Transverse colon (tissue), 4 donors: ENCODE measurements around the gene MUC15. TPM values are rescaled to one million over a fixed set of nuclear protein-coding genes. Genes with fewer than 3 reads are reported as not detected.

Source experiments
- DNase-seq: peaks from one replicate; pipeline ENCODE4 v3.0.0-alpha.2; 2019
- H3K27ac ChIP-seq, 4 donors: fragments of 200-600 bp; sonication (generic); 2 replicates each; pipeline ENCODE4 v1.5.1; 2016 to 2018; ENCODE audit warnings: inconsistent platforms in 4 of 4
- H3K27me3 ChIP-seq: fragments of 200-600 bp; sonication (generic); 2 replicates; pipeline ENCODE4 v1.5.1; 2017; ENCODE audit warnings: inconsistent platforms
- H3K36me3 ChIP-seq, 4 donors: fragments of 200-600 bp; sonication (generic); 2 replicates each; pipeline ENCODE4 v1.5.1; 2017 to 2019; ENCODE audit warnings: inconsistent platforms in 4 of 4
- H3K4me1 ChIP-seq, 4 donors: fragments of 200-600 bp; sonication (generic); 2 replicates each; pipeline ENCODE4 v1.5.1; 2017 to 2020; ENCODE audit warnings: inconsistent platforms in 4 of 4
- H3K4me3 ChIP-seq, 4 donors: fragments of 200-600 bp; sonication (generic); 1 replicate in 1 of 4; 2 replicates in 3 of 4; pipeline versions ENCODE4 v1.5.1 to v1.6.1; 2017 to 2019; ENCODE audit warnings: inconsistent platforms in 4 of 4
- H3K9me3 ChIP-seq, 2 donors: fragments of 200-600 bp; sonication (generic); 2 replicates each; pipeline ENCODE4 v1.5.1; 2017 to 2019; ENCODE audit warnings: inconsistent platforms in 2 of 2
- EP300 ChIP-seq: sonication (generic); formaldehyde crosslinking; IDR thresholded peaks from one replicate; pipeline ENCODE4 v1.6.1; 2017; ENCODE audit warnings: antibody characterized with exemption, low read depth
- POLR2A ChIP-seq: fragments of 450-650 bp; IDR thresholded peaks from one replicate; pipeline ENCODE4 v1.6.1; 2016; ENCODE audit warnings: antibody characterized with exemption, mild to moderate bottlenecking, moderate library complexity
- POLR2AphosphoS5 ChIP-seq, 3 donors: sonication (generic); formaldehyde crosslinking; IDR thresholded peaks; one replicate each; pipeline ENCODE4 v1.6.1; 2016; ENCODE audit warnings: antibody characterized with exemption in 3 of 3
- WGBS, 2 donors: methylation state at CpG; one replicate each; pipeline ENCODE4 v1.1.5; 2018; ENCODE audit warnings: low coverage in 1 of 2; 5-methylcytosine and 5-hydroxymethylcytosine counted together
- in situ Hi-C, 4 donors: fragments of 200-750 bp; cut with MboI; loops; one replicate each; pipeline versions ENCODE4 v1.15.0 to v1.15.1; 2017; ENCODE audit warnings: low sequenced_read_pairs in 3 of 4, low pct_ligation_motif_present in 1 of 4, low pct_unique_long_range_greater_than_20kb in 1 of 4
- intact Hi-C: fragments of 100-400 bp; cut with DNase I; formaldehyde crosslinking; loops from one replicate; pipeline ENCODE4 v1.15.1; 2023; ENCODE audit warnings: low total_unique reads
- total RNA-seq, 4 donors: library from RNA; depleted of rRNA; stranded (reverse); fragments of >200 nt; gene quantifications; one replicate each; pipeline ENCODE4 v1.1.0, GENCODE V29; 2016
- TF ChIP-seq, protein P1 (sequence below), 5 experiments: fragments of 200-600 bp in 3 of 5; fragments of 450-650 bp in 2 of 5; sonication (generic) in 3 of 5; IDR thresholded peaks; 1 replicate in 2 of 5; 2 replicates in 3 of 5; pipeline ENCODE4 v1.5.1; 2016 to 2017; ENCODE audit warnings: antibody characterized with exemption in 5 of 5, inconsistent platforms in 3 of 5, mild to moderate bottlenecking in 2 of 5, moderate library complexity in 1 of 5

Gene MUC15
- total RNA-seq, 4 donors from 2014 or later: not detected

DNA sequence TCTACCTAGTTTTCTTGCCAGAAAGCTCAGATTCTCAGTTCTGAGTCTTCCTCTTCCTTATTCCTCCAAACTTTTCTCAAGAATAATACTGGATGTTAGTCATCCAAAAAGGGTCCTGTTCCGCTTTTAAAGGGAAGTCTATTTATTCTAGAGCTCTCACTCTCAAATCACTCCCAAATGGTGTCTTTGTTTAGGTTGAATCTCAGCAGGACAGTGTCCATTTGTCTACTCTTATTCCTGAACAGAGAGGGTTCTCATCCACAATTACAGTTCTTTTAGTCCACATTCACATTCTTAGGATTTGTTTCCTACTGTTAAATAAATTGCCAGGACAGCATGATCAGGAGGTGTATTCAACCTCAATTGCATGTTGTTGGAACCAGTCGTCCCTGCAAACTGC is 61.3 kb downstream of the MUC15 start:
- TF ChIP-seq EP300 (no peak), POLR2AphosphoS5 (IDR thresholded peaks at IDR 0.05) (no peak), POLR2A (no peak)
- TF ChIP-seq, protein P1, sequence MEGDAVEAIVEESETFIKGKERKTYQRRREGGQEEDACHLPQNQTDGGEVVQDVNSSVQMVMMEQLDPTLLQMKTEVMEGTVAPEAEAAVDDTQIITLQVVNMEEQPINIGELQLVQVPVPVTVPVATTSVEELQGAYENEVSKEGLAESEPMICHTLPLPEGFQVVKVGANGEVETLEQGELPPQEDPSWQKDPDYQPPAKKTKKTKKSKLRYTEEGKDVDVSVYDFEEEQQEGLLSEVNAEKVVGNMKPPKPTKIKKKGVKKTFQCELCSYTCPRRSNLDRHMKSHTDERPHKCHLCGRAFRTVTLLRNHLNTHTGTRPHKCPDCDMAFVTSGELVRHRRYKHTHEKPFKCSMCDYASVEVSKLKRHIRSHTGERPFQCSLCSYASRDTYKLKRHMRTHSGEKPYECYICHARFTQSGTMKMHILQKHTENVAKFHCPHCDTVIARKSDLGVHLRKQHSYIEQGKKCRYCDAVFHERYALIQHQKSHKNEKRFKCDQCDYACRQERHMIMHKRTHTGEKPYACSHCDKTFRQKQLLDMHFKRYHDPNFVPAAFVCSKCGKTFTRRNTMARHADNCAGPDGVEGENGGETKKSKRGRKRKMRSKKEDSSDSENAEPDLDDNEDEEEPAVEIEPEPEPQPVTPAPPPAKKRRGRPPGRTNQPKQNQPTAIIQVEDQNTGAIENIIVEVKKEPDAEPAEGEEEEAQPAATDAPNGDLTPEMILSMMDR (IDR thresholded peaks at IDR 0.05): no peak
- no peaks in the 10 kb centered on the region for H3K9me3 ChIP-seq
- H3K27me3 ChIP-seq: no peaks in the 10 kb centered on the region
- DNase-seq: no peak
- no peak overlapping the region for H3K27ac ChIP-seq
- H3K4me1 ChIP-seq: no peaks in the 10 kb centered on the region
- WGBS, 2 donors: 72 to 73% methylated on average over 2 of the region's 2 CpGs
- no peaks in the 10 kb centered on the region for H3K36me3 ChIP-seq
- intact Hi-C loops (no loop called here), in situ Hi-C loops (no loop called here)
- H3K4me3 ChIP-seq: no peak overlapping the region

DNA sequence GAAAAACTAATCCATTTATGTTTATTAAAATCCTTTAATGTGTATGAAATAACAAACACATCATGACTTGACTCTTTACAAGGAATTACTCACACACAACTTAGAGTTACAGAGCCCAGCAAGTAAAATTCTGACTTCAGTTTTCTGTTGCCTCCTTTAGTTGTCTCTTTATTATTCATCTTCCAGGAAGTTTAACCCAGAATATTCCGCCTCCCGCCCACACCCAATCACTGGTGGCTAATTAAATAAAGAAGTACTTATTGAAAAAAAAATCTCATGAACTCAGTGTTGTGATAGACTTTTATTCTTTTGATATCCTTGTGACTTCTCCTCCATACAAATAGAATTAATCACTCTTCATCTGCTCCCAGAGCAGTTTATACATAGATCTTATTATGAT is 61.9 kb downstream of the MUC15 start:
- no peaks in the 10 kb centered on the region for H3K9me3 ChIP-seq
- no peaks in the 10 kb centered on the region for H3K27me3 ChIP-seq
- in situ Hi-C loops: no loop called here
- no peak for DNase-seq
- TF ChIP-seq, protein P1 (IDR thresholded peaks at IDR 0.05): no peak
- TF ChIP-seq POLR2AphosphoS5 (IDR thresholded peaks at IDR 0.05) (no peak), EP300 (no peak), POLR2A (no peak)
- no peaks in the 10 kb centered on the region for H3K4me1 ChIP-seq
- 79 to 89% methylated on average over 2 of the region's 2 CpGs for WGBS, 2 donors
- no peak overlapping the region for H3K27ac ChIP-seq
- intact Hi-C loops: no loop called here
- no peak overlapping the region for H3K4me3 ChIP-seq
- no peaks in the 10 kb centered on the region for H3K36me3 ChIP-seq

Other genes with a start within 250 kb of the MUC15 start
- gene ANO3, start 240.1 kb downstream of the MUC15 start, total RNA-seq: under 1 TPM in 2 of 4 donors, not detected in 2; 0.16 to 0.55 TPM
- gene SLC5A12, start 149.8 kb upstream of the MUC15 start, total RNA-seq: 1 to 10 TPM in 1 of 4 donors, under 1 TPM in 1, not detected in 2; 0.48 to 2.2 TPM